SK-N-MC (cell line): Measurements from ENCODE around the gene MTA1.

ENCODE experiments used
- EZH2 ChIP-seq: fragments of 200-600 bp; sonication (generic); IDR thresholded peaks from one replicate; pipeline ENCODE4 v1.6.1; 2017; ENCODE audit warnings: antibody characterized with exemption
- FOXP2 ChIP-seq: optimal IDR thresholded peaks from 2 replicates; pipeline ENCODE3; 2011; ENCODE audit warnings: mild to moderate bottlenecking, moderate library complexity; ENCODE audit not compliant: insufficient read depth; ENCODE audit errors: extremely low read length, control extremely low read depth
- POLR2AphosphoS5 ChIP-seq: IDR thresholded peaks from 2 replicates; pipeline ENCODE4 v1.6.1; 2012; ENCODE audit warnings: mild to moderate bottlenecking, low read depth, low read length, borderline replicate concordance

- no peak for TF ChIP-seq POLR2AphosphoS5
- no peak for TF ChIP-seq EZH2
- TF ChIP-seq FOXP2 = no peak
Observed at GRCh38 chr14:105479431-105480158, 60.0 kb downstream of the MTA1 start.
